ENCODE data around the gene MAPK8IP2. TPM values are rescaled to one million over a fixed set of nuclear protein-coding genes. Genes with fewer than 3 reads are reported as not detected.
A peak's percentile ranks its signal among the peaks of the same experiment; 100 is the strongest.
"Not testable (repeated sequence)": the region's sequence is repeated elsewhere in the genome, so short reads cannot be mapped to it uniquely, and the experiment has no call there.

Gene MAPK8IP2
- total RNA-seq, 1 experiment from 2014 or later: 2.2 TPM

GRCh38 chr22:50614296-50614695 lies 13.7 kb downstream of the MAPK8IP2 start:
- not testable (repeated sequence) for H3K36me3 ChIP-seq, H3K9me3 ChIP-seq, H3K4me3 ChIP-seq, H3K27me3 ChIP-seq, DNase-seq

DNA sequence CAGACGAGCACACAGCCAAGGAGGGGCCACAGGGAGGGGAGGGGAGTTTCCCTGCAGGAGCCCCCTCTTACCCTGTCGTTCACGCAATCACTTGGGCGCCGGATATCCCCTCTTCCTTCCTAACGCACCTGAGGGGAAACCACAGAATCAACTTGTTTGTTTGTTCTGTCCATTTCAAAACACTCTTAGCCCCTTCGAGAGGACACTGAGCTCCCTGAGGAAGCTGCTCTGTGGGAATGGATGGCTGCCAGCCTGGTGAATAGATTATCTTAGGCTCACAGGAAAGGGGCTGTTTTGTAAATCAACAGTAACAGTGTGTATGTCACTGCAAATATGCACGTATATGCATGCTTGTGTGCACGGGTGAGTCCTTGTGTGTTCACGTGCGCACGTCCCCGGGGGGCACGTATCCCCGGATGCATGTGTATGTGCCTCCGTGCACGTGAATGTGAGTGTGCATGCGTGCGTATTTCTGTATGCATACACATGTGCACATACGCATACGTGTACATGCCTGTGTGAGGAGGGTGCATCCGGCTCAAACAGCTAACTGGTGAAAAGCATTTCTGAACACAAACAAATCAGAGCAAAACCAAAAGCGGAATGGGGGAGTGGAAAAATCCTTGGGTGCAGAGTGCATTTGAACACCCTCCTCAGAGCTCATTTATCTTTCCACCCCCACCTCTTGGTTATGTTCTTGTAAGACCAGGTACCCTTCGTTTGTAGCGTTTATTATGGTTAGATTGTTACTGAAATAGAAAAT lies 20.2 kb downstream of the MAPK8IP2 start:
- H3K4me3 ChIP-seq: peak overlapping the region; percentile 32; the same call in 1 of the 2 replicates
- peaks cover 10% of the 10 kb centered on the region for H3K27me3 ChIP-seq
- no peaks in the 10 kb centered on the region for H3K36me3 ChIP-seq
- peak; percentile 37 for DNase-seq
- H3K9me3 ChIP-seq: no peaks in the 10 kb centered on the region

GRCh38 chr22:50621356-50621880 lies 20.8 kb downstream of the MAPK8IP2 start:
- H3K9me3 ChIP-seq: no peaks in the 10 kb centered on the region
- no peak for DNase-seq
- H3K4me3 ChIP-seq: no peak overlapping the region
- H3K36me3 ChIP-seq: no peaks in the 10 kb centered on the region
- peaks cover 10% of the 10 kb centered on the region for H3K27me3 ChIP-seq

- Histone ChIP-seq H3K36me3 (no peaks in the 10 kb centered on the region), H3K9me3 (no peaks in the 10 kb centered on the region), H3K4me3 (no peak overlapping the region), H3K27me3 (peaks cover 10% of the 10 kb centered on the region)
- DNase-seq: no peak
Observed at GRCh38 chr22:50621948-50622722, 21.5 kb downstream of the MAPK8IP2 start.

DNA sequence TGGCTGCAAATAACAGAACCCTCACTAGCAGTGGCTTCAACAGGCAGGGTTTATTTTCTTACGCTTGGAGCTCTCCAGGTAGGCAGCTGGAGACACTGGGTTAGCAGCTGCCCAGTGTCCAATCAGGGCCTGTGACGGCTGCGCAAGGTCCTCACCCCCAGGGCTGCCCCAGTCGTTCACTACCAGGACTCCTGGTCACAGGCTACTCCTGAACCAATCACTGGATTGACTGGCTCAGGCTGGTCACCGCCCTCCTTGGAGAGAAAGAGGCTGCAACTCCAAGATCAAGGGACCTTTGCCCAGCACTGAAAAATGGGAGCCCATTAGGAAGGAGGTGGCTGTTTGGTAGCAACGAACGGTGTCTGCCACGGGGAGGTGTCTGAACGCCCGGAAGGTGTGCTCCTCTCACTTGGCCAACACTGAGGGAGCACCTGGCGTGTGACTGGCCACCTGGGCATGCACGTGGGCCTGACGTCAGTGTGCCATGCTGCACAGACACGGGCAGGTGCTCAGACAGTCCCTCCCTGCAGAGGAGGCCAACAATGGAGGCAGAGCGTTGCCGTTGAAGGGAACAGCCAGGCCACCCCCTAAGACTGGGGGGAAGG lies 22.2 kb downstream of the MAPK8IP2 start:
- Histone ChIP-seq H3K27me3 (peaks cover 10% of the 10 kb centered on the region), H3K4me3 (no peak overlapping the region), H3K36me3 (no peaks in the 10 kb centered on the region), H3K9me3 (no peaks in the 10 kb centered on the region)
- no peak for DNase-seq

DNA sequence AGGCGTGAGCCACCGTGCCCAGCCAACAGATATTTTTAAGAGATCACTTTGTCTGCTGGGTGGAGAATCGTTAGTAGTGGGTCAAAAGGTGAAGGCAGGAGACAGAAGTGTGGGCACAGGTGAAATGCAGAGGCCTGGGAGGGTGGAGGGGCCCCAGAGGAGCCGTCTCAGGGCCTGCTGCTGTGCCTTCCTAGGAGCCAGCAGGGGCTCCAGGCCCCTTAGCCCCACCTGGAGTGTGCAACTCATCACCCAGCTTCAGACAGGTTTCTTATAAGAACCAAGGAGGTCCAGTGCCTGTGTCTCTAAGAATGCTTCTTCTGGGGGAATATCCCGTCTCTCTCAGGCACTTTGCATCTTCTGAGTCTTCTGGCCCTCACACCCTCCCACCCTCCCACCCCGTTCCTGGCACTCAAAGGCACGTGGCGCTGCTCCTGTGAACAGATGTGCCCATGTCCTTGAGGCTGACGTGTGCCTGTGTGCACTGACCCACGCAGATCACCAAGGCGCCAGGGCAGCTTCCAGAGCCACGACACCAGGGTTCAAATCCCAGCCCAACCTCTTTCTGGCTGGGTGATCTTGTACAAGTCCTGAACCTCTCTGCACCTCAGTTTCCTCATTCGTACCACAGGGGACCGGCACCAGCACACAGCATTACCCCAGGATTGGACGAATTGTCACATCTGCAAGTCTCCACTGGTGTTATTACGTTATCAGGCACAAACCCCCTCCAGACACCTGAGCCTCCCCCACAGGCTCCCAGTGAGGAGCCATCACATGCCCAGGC lies 23.9 kb downstream of the MAPK8IP2 start:
- no peaks in the 10 kb centered on the region for H3K9me3 ChIP-seq
- no peak overlapping the region for H3K4me3 ChIP-seq
- no peak for DNase-seq
- H3K36me3 ChIP-seq: no peaks in the 10 kb centered on the region
- peaks cover 10% of the 10 kb centered on the region for H3K27me3 ChIP-seq

DNA sequence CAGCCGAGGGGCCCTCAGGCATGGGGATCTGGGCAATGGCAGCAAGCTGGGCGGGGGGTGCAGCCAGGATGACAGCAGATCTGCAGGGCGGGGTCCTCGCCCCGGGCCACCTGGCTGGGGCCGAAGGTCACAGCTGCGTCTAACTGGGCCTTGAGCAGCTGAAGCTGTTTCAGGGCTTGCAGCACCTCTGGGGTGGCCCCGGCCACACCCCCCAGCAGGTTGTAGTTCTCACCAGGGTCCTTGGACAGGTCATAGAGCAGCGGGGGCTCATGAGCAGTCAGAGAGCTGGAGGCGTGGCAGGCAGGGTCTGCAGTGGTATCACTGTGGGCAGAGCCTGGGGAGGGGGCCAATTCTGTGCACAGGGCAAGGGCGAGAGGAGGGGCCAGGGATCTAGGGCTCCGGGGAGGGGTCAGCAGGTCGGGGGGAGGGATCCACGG lies 24.6 kb downstream of the MAPK8IP2 start:
- Histone ChIP-seq H3K4me3 (no peak overlapping the region), H3K9me3 (no peaks in the 10 kb centered on the region), H3K36me3 (no peaks in the 10 kb centered on the region), H3K27me3 (peaks cover 5% of the 10 kb centered on the region)
- no peak for DNase-seq

- no peak for DNase-seq
- H3K36me3 ChIP-seq: no peaks in the 10 kb centered on the region
- no peaks in the 10 kb centered on the region for H3K9me3 ChIP-seq
- H3K4me3 ChIP-seq: no peak overlapping the region
- H3K27me3 ChIP-seq: peaks cover 5% of the 10 kb centered on the region
Observed at GRCh38 chr22:50625568-50626313, 25.1 kb downstream of the MAPK8IP2 start.

DNA sequence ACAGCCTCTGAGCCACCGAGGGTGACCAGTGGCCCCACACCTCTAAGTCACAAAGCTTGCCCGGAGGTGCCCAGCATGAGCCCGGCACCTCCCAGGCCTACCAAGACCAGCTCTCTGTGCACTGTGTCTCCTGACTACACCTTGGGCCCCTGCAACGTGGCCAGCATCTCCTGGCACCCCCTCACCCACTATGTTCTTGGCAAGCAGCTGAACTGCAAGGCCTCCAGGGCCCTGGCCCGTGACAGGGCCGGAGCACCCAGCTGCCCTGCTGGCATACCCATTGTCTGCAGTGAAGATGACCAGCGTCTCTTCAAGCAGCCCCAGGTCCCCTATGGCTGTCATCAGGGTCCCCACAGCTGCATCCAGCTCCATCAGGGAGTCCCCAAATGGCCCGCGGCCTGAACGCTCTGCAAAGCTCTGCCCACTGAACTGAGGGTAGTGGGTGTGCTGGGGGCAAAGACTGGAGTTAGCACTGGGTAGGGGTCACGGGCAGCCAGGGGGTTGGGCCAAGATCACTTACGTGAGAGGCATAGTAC lies 25.8 kb downstream of the MAPK8IP2 start:
- Histone ChIP-seq H3K9me3 (no peaks in the 10 kb centered on the region), H3K27me3 (peaks cover 5% of the 10 kb centered on the region), H3K4me3 (no peak overlapping the region), H3K36me3 (no peaks in the 10 kb centered on the region)
- no peak for DNase-seq

DNA sequence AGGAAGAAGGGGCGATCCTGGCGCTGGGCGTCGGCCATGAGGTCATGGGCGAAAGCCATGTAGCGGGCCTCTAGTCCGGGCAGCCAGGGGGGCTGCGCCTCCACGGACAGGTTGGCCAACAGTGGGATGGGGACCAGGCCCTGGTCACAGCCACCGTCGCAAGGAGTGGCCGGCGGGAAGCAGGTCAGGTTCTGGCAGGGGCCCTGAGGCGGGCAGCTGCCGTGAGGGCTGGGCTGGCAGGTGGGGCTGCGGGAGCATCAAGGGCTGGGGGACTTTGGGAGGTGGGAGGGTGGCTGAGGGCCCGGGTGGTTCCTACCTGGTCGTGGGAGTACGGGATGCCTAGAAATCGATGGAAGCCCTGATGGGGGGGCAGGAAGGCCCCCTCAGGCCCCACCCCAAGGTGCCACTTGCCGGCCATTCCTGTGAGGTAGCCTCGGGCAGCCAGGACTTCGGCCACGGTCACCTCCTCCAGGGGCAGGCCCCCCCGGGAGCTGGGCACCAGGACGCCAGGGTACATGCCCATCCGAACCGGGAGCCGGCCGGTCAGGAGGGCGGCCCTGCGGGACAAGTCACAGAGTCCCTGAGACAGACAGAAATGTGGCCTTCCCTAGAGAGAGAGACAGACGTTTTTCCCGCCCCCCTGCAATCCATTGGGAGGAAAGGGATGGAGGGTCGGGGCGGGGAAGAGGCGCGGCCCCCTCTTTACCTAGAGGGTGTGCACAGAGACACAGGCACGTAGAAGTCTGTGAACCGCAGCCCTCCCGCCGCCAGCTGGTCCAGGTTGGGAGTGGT lies 26.5 kb downstream of the MAPK8IP2 start:
- Histone ChIP-seq H3K9me3 (no peaks in the 10 kb centered on the region), H3K4me3 (peak overlapping the region; percentile 76), H3K27me3 (peaks cover 3% of the 10 kb centered on the region), H3K36me3 (no peaks in the 10 kb centered on the region)
- no peak for DNase-seq

GRCh38 chr22:50627642-50628542 lies 27.3 kb downstream of the MAPK8IP2 start, which contains the start of gene ARSA:
TSS of gene ARSA (minus strand) at chr22:50628152. CDS start at chr22:50627779, 373 bp downstream.
- H3K4me3 ChIP-seq: peak within 1 kb of the TSS; percentile 76
- no peaks in the 10 kb centered on the region for H3K9me3 ChIP-seq
- no peaks in the 10 kb centered on the region for H3K27me3 ChIP-seq
- H3K36me3 ChIP-seq: no peaks in the 10 kb centered on the region
- DNase-seq: peak; percentile 89

DNA sequence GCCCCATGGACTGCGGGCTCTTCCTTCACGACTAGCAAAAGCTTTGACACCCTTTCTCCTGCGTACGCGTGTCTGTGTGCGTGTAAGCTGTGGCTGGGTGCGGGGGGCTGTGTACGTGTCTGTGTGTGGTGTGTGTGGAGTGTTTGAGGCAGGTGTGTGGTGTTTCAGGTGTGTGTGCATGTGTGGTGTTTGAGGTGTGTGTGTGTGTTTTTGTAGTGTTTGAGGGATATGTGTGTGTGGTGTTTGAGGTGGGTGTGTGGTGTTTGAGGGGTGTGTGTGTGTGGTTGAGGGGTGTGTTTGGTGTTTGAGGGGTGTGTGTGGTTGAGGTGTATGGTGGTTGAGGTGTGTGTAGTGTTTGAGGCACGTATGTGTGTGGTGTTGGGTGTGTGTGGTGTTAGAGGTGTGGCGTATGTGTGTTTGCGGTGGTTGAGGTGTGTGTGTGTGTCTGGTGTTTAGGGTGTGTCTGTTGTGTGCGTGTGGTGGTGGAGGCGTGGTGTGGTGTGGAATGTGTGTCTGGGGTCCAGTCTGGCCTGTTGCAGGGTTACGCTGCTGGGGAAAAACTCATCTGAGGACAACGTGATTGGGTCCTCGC lies 28.0 kb downstream of the MAPK8IP2 start:
- no peak for DNase-seq
- no peaks in the 10 kb centered on the region for H3K9me3 ChIP-seq
- no peaks in the 10 kb centered on the region for H3K27me3 ChIP-seq
- H3K4me3 ChIP-seq: peak overlapping the region; percentile 76
- no peaks in the 10 kb centered on the region for H3K36me3 ChIP-seq

DNA sequence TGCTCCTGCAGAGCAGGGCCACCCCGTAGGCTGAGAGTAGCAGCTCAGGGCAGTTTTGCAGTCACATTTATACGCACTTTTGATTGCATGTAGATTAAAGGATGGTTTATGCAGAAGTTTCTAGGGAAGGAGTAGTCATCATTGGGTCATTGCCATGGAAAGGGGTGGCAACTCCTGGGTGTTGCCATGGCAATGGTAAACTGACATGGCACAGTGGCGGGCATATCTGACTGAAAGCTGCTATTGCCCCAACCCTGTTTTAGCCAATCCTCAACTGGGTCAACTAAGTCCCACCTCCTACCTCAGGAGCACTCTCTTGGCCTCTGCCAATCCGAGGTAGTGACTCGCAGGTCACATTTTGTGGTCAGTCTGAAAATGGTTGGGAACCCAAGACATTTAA lies 29.8 kb downstream of the MAPK8IP2 start:
- no peaks in the 10 kb centered on the region for H3K27me3 ChIP-seq
- no peak overlapping the region for H3K4me3 ChIP-seq
- no peaks in the 10 kb centered on the region for H3K9me3 ChIP-seq
- no peaks in the 10 kb centered on the region for H3K36me3 ChIP-seq
- DNase-seq: no peak

DNA sequence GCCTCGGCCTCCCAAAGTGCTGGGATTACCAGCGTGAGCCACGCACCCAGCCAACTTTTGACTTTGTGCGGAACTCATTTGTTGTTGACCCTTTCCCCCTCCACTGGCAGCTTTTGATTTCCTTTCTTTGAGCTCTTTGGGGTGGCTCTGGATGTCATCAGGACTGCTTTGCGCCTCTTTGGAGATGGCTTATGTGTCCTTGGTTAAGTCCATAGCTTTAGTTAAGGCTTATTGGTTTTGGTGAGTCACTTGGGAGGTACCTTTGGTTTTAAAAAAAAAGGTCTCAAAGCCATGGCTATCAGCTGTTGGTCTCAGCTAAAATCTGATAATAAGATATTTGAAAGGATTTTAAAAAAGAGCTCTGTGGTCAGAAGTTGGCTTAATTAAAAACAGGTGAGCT lies 32.5 kb downstream of the MAPK8IP2 start:
- Histone ChIP-seq H3K9me3 (no peaks in the 10 kb centered on the region), H3K4me3 (no peak overlapping the region), H3K27me3 (no peaks in the 10 kb centered on the region), H3K36me3 (no peaks in the 10 kb centered on the region)
- DNase-seq: no peak

All from MG63 (cell line).